Diencephalon (tissue), 1 donor: ENCODE measurements around the gene NAALADL2. TPM values are rescaled to one million over a fixed set of nuclear protein-coding genes. Genes with fewer than 3 reads are reported as not detected.

Experiments used
- small RNA-seq: library from RNA; depleted of rRNA; stranded (forward); fragments of <200 nt; gene quantifications from one replicate; pipeline ENCODE3, GENCODE V24; 2014
- total RNA-seq: library from RNA; depleted of rRNA; stranded (reverse); fragments of >200 nt; gene quantifications from one replicate; pipeline ENCODE4 v1.2.3, GENCODE V29; 2014

NAALADL2 gene
- 20.3 TPM for total RNA-seq

GRCh38 chr3:174859114-174859735 lies at the start of gene NAALADL2:
NAALADL2 (plus strand) TSS chr3:174859334.

Small RNA genes within 50 kb of the gene (small RNA-seq; reads per million reads assigned to genes)
- gene MIR4789 (not detected), gene RNU4-91P (not detected), gene RNU6-1233P (not detected), gene RNU6-1317P (not detected)
